ENCODE data around the gene SUCO. TPM values are rescaled to one million over a fixed set of nuclear protein-coding genes. Genes with fewer than 3 reads are reported as not detected.

SUCO gene
- total and polyA plus RNA-seq, 2 of the 8 experiments (the other 6 are each of a cell fraction or from before 2014, with no cell fraction given): 8.3 to 35.8 TPM

DNA sequence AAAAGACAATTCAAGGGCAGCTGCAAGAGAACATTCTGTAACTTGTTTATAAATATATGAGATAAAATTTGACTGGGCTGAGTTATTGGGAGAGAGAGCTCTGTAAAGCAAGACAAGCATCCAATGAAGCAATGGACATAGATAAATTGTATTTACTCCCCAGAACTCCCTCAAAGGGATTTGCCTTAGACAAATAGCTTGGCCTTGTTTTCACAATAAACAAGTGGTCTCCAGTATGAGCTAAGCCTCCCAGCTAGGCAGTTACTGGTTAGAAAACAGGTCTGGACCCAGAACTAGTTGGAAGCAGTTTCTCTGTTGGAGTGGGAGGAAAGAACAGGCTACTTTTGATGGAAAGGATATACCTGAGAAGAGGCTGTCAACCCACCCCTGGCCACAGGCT lies 25.2 kb upstream of the SUCO start (continued):
- TF ChIP-seq EZH2 (IDR thresholded peaks at IDR 0.05; ENCODE audit: low read depth, low read length, severe bottlenecking) (no peak), RXRA (IDR thresholded peaks at IDR 0.05; ENCODE audit: insufficient read depth, low read depth, low read length) (no peak), CBX8 (IDR thresholded peaks at IDR 0.05; ENCODE audit: borderline replicate concordance, low read depth, low read length) (no peak), SP4 (IDR thresholded peaks at IDR 0.05; ENCODE audit: low read length) (no peak), FOSL1 (IDR thresholded peaks at IDR 0.05; ENCODE audit: insufficient read depth, low read depth, low read length) (no peak)
- TF ChIP-seq, protein P1, sequence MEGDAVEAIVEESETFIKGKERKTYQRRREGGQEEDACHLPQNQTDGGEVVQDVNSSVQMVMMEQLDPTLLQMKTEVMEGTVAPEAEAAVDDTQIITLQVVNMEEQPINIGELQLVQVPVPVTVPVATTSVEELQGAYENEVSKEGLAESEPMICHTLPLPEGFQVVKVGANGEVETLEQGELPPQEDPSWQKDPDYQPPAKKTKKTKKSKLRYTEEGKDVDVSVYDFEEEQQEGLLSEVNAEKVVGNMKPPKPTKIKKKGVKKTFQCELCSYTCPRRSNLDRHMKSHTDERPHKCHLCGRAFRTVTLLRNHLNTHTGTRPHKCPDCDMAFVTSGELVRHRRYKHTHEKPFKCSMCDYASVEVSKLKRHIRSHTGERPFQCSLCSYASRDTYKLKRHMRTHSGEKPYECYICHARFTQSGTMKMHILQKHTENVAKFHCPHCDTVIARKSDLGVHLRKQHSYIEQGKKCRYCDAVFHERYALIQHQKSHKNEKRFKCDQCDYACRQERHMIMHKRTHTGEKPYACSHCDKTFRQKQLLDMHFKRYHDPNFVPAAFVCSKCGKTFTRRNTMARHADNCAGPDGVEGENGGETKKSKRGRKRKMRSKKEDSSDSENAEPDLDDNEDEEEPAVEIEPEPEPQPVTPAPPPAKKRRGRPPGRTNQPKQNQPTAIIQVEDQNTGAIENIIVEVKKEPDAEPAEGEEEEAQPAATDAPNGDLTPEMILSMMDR (IDR thresholded peaks at IDR 0.05; ENCODE audit: control extremely low read depth in 1 of 3, insufficient read depth in 1 of 3, low read depth in 1 of 3, low read length in 3 of 3): no peak
